ENCODE measurements around the gene LUZP2.

GRCh38 chr11:24870048-24870447 is 373.2 kb downstream of the LUZP2 start:
- TF ChIP-seq CTCF (IDR thresholded peaks at IDR 0.05; ENCODE audit: control extremely low read depth in 1 of 3, insufficient read depth in 1 of 3, low read depth in 1 of 3, low read length in 3 of 3) (no peak), SP1 (IDR thresholded peaks at IDR 0.05; ENCODE audit: low read depth, low read length) (no peak), POLR2A (IDR thresholded peaks at IDR 0.05; ENCODE audit: control extremely low read depth in 1 of 2, low read depth in 2 of 2, low read length in 2 of 2) (no peak), PHF8 (conservative IDR thresholded peaks at IDR 0.05; ENCODE audit: low read depth, low read length) (no peak), POLR2AphosphoS5 (IDR thresholded peaks at IDR 0.05; ENCODE audit: low read depth, low read length) (no peak), EZH2 (IDR thresholded peaks at IDR 0.05; ENCODE audit: low read depth, low read length, severe bottlenecking) (no peak), TAF1 (IDR thresholded peaks at IDR 0.05; ENCODE audit: low read depth, low read length) (no peak), EGR1 (IDR thresholded peaks at IDR 0.05; ENCODE audit: borderline replicate concordance, low read depth, low read length) (no peak), RAD21 (IDR thresholded peaks at IDR 0.05 in 1 of 2, conservative IDR thresholded peaks at IDR 0.05 in 1 of 2; ENCODE audit: low read depth in 2 of 2, low read length in 2 of 2) (no peak), GTF2F1 (IDR thresholded peaks at IDR 0.05; ENCODE audit: borderline replicate concordance, low read depth, low read length) (no peak), MAFK (IDR thresholded peaks at IDR 0.05; ENCODE audit: low read depth, low read length) (no peak)

Measured in H1 (cell line).